ENCODE results near the gene TRAPPC2. TPM values are rescaled to one million over a fixed set of nuclear protein-coding genes. Genes with fewer than 3 reads are reported as not detected.

The TRAPPC2 gene
- total RNA-seq, 4 donors from 2014 or later, result 5.9 to 16.5 (median 9.2) TPM

GRCh38 chrX:13703135-13703534 is 31.3 kb downstream of the TRAPPC2 start:
- TF ChIP-seq CTCF (IDR thresholded peaks at IDR 0.05; ENCODE audit: low read depth), result no peak

GRCh38 chrX:13702111-13702789 is 32.2 kb downstream of the TRAPPC2 start:
- TF ChIP-seq CTCF (IDR thresholded peaks at IDR 0.05; ENCODE audit: low read depth), result no peak

- no peak for TF ChIP-seq CTCF (IDR thresholded peaks at IDR 0.05; ENCODE audit: low read depth)
Observed at GRCh38 chrX:13700380-13700779, 34.0 kb downstream of the TRAPPC2 start.

GRCh38 chrX:13699183-13699826 is 35.1 kb downstream of the TRAPPC2 start:
- TF ChIP-seq CTCF (IDR thresholded peaks at IDR 0.05; ENCODE audit: low read depth), result no peak

- TF ChIP-seq CTCF (IDR thresholded peaks at IDR 0.05; ENCODE audit: low read depth), result no peak
Observed at GRCh38 chrX:13698432-13698831, 36.0 kb downstream of the TRAPPC2 start.

- TF ChIP-seq CTCF (IDR thresholded peaks at IDR 0.05; ENCODE audit: low read depth), result no peak
Observed at GRCh38 chrX:13697976-13698375, 36.4 kb downstream of the TRAPPC2 start.

- TF ChIP-seq CTCF (IDR thresholded peaks at IDR 0.05; ENCODE audit: low read depth), result no peak
Observed at GRCh38 chrX:13697455-13697854, 37.0 kb downstream of the TRAPPC2 start.
